GM21390 (cell line): ENCODE results near the gene PRX.

Experiments used
- ATAC-seq: cut with Tn5 transposase; IDR thresholded peaks from one replicate; pipeline ENCODE4 v1.9.1; 2021; ENCODE audit not compliant: unreplicated experiment

PRX gene

DNA sequence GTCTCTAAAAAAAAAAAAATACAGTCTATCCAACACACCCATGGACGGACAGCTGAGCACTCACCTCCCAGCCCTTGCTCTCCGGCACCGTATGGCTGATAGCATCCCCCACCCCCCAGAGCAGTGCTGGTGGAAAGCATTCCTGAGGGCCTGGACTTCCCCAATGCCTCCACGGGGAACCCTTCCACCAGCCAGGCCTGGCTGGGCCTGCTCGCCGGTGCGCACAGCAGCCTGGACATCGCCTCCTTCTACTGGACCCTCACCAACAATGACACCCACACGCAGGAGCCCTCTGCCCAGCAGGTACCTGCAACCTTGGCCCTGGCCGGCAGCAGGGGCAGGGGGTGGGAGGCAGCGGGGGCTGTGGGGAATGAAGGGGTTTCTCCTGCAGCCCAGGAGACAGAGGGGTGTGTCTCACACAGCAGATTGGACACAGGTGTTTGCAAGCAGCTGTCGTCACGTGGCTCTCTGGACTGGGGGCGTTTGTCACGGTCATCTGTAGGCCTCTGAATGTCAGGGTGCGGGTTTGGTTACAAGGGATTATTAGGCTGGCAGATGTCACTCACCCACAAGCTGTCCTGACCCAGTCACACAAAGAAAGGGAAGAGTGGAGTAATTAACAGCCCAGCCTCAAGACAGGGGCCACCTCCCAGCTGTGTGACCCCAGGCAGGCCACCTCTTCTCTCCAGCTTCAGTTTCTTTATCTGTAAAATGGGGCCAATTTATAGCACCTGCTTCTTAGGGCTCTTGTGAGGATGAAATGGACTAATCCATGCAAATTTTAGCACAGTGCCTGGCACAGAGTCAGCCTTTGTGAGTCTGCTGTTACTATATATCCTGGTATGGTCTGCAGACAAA is 45.4 kb downstream of the PRX start:
- ATAC-seq = no peak

DNA sequence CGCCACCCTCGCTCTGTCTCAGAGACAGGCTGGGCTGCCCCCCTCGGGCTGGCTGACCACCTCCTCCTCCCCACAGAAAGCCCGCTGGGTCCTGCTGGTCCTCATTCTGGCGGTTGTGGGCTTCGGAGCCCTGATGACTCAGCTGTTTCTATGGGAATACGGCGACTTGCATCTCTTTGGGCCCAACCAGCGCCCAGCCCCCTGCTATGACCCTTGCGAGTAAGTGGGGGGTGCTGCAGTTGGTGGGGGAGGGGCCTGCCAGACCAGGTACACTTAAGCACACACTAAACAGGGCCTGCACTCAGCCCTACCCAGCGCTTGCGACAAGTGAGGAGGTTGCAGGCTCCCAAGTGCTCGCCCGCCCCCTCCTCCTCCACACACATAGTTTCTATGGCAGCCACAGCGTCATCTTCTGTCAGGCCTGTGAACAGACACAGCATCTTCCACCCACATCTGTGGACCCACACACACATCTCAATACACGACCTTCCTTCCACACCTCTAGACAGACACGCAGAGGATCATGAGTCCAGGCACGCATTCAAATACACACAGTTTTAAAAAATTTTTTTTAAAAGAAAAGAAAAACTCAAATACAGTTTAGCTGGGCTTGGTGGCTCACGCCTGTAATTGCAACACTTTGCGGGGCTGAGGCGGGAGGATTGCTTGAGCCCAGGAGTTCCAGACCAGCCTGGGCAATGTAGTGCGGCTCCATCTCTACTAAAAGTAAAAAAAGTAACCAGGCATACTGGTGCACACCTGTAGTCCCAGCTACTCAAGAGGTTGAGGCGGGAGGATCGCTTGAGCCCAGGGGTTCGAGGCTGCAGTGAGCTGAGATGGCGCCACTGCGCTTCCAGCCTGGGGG is 46.2 kb downstream of the PRX start:
- no peak for ATAC-seq

DNA sequence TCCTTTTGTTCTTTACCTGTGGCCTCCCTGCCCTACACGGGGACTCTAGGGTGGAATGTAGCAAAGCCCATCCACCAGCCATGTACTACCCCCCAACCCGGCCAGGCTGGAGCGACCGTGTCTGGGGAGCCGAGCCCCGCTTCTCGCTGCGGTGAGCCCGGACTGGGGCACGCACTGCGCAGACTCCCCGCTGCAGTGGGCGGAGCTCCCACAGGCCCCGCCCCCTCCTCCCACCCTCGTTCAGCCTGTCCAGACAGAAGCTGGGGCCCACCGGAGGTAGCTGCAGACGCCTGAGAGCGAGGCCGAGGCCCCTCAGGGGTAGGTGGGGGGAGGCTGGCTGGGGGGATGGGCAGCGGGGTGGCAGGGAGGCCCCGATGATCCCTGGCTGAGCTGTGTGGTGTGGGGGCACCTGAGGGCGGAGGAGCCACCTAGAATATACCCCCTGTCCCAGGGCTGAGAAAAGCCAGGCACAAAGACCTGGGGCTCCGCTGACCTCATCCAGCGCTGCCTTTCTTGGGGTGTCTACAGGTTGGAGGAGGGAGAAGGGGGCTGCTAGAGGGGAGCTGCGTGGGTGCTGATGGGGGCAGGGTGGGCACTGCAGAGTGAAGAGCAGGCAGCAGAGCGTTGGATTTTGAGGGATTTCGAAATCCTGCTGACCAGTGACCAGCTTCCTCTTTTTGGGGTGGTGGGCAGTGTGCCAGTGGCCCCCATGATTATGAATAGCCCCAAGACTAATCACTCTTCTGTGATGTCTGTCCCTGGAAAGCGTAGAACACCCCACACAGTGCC is 47.4 kb downstream of the PRX start:
- no peak for ATAC-seq

DNA sequence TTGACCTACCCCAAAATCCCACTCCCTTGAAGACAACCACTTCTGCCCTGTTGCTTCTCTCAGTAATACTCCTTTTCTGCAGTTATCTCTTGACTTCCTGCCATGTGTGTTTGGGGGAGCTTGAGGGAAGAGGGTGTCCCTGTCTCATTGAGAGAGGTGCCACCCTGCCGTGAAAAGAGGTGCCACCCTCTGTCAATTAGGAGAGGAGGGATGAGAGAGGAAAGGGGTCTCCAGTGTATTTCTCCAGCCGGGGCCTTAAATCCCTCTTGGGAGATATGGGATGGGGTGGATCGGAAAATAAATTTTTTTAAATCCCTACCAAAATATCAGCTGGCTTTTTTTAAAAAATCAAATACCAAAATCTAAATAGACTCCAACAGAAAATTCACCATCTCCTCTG is 48.2 kb downstream of the PRX start:
- ATAC-seq = no peak

DNA sequence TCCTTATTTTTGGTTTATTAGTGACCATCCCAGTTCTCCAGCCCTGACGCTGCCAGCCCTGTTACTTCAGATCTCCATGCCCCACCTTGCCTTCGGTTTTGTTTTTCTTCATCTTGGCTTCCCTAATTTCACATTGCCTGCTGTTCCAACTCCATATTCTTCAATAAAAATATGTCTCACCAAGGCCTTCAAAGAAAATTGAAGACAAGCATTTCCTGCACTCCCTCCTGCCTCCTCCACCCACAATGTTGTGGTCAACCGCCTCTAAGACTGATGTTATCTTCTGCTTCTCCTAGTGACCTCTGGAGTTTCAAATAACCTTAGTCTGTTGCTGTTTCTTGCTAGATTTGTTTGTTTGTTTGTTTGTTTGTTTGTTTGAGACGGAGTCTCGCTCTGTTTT is 50.1 kb downstream of the PRX start:
- ATAC-seq = no peak

DNA sequence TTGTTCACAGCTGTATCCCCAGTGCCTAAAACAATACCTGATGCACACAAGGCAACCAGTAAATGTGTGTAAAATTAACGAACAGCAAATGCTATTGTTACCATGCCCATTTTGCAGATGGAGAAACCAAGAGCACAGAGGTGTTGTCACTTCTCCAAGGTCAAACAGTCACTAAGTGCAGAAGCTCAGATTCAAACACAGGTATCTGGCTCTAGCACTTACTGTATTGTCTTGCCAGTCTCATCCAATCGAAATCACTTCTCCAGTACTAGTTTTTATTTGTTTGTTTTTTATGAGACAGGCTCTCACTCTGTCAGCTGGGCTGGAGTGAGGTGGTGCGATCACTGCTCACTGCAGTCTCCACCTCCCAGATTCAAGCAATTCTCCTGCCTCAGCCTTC is 51.0 kb downstream of the PRX start:
- no peak for ATAC-seq

DNA sequence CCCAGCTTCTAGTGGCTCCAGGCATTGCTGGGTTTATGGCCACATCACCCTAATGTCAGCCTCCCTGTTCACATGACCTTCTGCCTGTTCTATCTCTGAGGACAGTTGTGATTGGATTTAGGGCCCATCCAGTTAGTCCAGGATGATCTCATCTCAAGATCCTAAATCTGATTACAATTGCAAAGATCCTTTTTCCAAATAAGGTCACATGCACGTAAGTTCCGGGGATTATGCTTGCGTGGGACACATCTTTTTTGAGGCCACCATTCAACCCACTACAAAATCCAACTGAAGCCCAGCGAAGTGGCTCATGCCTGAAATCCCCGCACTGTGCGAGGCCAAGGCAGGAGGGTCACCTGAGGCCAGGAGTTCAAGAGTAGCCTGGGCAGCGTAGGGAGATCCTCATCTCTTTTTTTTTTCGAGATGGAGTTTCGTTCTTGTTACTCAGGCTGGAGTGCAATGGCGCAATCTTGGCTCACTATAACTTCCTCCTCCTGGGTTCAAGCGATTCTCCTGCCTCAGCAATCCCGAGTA is 52.4 kb downstream of the PRX start:
- ATAC-seq = no peak

DNA sequence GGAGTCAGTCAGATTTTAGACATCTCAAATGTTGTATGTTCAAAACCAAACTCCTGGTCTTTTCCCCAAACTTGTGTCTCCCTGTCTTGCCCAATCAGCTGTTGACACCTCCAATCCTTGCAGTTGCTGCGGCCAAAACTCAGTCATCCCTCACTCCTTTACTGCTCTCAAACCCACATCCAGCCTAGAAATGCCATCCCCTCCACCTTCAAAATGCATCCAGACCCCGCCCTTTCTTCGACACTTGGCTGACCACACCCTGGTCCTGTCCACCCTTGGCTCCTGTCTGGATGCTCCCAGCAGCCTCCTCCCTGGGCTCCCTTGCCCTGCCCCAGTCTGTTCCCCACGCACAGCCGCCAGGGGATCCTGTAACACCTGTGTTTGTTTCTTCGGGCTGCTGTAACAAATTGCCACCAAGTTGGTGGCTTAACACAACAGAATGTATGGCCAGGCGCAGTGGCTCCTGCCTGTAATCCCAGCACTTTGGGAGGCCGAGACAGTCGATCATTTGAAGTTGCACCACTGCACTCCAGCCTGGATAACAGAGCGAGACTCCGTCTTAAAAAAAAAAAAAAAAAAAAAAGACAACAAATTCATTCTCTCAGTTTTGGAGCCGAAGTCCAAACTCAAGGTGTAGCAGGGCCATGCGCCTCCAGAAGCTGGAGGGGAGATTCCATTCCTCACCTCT is 53.0 kb downstream of the PRX start:
- ATAC-seq = no peak

DNA sequence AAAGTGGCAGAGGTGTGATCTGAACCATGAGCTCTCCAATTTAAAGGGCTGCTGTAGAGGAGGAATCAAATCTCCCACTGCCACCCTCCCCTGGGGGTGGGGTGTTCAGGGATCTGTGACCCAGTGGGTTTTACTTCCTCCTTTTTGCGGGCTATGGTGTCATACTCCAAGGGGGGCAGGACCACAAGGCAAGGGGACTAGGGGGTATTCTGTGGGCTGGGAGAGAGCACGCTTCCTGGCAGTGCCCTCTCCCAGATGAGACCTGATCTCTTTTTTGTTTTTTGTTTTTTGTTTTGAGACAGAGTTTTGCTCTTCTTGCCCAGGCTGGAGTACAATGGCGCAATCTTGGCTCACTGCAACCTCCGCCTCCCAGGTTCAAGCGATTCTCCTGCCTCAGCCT is 54.4 kb downstream of the PRX start:
- ATAC-seq = no peak

DNA sequence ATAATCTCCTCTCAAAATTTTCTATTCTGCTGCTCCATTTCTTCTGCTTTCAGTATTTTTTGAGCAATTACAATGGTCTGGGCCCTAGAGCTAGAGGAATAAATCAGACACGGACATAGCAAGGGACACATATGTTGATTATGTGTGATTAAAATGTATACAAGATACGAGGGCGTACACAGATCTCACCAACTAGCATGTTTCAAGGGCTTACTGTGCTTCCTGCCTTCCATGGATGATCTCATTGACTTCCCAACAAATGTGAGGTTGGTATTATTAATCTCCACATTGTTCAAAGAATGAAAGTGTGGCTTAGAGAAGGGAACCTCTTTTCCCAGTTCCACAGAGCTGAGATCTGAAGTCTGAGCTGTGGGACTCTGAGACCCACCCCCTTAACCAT is 55.5 kb downstream of the PRX start:
- ATAC-seq = no peak

DNA sequence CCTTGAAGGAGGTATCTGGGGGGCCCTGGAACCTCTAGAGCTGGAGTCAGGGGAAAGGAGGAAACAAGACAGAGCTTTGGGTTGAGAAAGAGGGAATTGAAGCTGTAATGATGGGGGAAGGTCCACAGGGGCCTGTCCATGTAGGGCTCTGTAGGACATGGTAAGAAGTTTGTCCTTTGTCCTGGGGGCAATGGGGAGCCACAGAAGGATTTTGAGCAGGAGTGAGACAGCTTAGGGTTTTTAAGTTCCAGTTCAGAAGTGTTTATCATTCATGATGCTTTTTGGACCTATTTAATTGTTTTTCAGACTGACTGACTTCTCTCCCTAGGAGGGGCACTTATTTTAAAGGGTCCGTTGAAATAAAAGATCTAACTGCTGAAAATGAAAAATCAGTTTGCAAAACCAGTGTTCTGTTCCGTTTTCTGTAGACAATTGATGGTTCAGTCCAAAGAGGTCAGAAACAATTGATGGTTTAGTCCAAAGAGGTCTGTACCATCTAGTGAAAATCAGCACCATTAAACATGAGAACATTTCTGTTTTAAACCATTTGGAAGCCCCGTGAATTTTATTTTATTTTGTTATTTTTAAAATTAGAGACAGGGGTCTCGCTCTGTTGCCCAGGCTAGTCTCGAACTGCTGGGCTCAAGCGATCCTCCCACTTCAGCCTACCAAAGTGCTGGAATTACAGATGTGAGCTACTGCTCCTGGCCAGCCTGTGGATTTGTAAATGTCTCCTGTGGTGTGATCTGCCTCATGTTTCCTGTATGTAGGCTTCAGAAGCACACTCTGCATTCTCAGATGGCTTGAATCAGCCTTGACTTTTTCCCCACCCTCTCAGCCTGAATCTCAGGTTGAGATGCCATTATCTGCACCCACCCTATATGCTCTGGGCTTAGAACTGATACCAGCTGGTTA is 56.2 kb downstream of the PRX start:
- no peak for ATAC-seq

DNA sequence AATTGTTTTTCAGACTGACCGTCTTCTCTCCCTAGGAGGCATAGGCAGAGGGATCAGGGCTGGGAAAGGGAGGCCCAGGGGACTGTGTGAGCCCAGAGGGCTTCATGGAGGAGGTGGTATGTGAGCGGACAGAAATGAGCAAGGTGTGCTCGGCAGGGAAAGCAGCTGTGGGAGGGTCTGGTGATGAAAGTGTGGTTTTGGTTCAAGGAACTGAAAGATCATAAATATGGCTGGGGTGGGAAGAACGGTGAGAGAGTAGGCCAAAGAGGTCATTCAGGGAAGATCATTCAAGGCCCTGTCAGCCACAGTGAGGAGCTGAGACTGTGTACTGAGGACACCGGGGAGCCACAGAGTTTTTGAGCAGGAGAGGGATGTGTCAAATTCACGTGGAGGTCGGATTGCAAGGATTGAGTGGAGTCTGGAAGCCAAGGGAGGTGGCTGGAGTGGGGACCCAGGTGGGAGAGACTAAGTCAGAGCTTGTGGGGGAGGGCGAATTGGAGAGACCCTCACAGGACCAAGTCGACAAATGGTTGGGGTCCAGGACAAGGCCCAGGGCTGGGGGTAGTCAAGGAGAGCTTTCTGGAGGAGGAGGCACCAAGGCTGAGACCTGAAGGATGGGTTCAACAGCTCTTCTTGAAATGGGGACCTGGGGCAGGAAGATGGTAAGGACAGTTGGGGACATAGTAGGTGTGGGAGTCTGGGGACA is 57.0 kb downstream of the PRX start:
- ATAC-seq = no peak

DNA sequence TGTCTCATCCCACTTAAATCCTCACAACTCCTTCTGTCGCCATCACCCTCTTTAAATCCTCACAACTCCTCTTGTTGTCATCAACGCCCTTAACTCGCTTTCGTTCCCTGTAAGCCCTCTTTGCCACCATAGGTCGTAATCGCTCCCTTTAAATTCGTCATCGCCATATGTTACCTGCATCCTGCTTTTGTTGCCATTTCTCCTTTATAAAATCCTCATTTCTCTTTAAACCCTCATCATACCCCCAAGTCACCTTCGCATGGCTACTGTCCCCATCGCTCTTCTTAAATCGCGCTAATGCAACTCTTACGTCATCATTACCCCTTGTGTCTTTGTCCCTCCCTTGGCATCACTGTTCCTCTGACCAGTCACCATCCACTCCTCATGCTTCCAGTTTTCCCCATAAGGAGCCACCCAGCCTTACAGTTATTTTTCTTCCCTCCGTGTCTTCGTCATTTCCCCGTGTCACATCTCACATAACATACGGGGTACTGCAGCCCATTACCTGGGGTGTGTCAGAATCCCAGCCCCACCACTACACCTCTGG is 64.1 kb downstream of the PRX start:
- no peak for ATAC-seq

DNA sequence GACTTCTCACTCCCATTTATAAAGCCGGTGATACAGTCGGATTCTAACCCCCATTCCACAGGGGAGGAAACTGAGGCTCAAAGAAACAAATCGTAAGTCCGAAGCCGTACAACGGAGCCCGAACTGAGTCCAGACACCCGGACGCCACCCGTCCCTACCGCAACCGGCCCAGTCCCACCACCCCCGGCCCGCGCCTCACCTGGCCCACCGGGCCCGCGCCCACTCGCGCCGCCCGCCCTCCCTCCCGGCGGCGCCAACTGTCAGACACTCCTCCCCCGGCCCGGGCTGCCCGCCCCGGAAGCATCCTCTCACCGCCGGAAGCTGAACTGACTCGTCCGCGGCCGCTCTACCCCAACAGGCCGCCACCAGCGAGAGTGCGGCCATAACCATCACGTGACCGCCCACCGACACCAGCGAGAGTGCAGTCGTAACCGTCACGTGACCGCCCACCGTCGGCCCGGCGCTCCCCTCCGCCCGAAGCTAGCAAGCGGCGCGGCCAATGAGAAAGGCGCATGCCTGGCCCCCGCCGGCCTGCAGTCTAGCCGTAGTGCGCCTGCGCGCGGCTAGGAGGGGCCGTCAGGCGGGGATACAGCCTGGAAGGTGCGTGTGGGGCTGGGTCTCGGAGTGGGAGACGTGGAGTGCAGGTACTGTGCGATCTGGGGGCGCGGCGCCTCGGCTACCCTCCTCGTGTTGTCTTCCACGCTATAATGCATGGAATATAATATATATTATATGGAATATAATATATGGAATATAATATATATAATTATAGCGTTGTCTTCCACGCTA is 64.9 kb downstream of the PRX start, which contains the start of the genes C19orf47 and PLD3:
C19orf47 (minus strand) TSS at position 273 of the 789 bp plus-strand sequence. CDS start 6,540 bp downstream, outside the sequence.
PLD3 (plus strand) TSS at position 571 of the 789 bp plus-strand sequence. CDS start 17,789 bp downstream, outside the sequence.
- peak; percentile 92 for ATAC-seq

DNA sequence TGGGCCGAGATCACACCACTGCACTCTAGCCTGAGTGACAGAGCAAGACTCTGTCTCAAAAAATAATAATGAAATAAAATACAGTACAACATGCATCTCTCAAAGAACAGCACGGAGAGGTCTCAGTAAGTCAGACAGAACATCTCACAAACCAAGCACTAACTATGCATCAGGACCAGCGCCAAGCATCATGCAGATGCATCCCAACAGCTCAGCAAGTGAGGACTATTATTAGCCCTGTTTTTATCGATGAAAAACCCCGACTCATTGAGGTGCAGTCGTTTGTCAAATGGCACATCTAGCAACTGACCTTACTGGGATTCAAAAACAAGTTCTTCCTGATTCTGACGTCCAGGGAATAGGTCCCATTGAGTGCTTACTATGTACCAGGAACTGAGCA is 68.8 kb downstream of the PRX start:
- no peak for ATAC-seq
